Measurements from ENCODE around the gene FA2H. TPM values are rescaled to one million over a fixed set of nuclear protein-coding genes. Genes with fewer than 3 reads are reported as not detected.

Gene FA2H
- total RNA-seq, 1 donor from 2014 or later, result not detected

DNA sequence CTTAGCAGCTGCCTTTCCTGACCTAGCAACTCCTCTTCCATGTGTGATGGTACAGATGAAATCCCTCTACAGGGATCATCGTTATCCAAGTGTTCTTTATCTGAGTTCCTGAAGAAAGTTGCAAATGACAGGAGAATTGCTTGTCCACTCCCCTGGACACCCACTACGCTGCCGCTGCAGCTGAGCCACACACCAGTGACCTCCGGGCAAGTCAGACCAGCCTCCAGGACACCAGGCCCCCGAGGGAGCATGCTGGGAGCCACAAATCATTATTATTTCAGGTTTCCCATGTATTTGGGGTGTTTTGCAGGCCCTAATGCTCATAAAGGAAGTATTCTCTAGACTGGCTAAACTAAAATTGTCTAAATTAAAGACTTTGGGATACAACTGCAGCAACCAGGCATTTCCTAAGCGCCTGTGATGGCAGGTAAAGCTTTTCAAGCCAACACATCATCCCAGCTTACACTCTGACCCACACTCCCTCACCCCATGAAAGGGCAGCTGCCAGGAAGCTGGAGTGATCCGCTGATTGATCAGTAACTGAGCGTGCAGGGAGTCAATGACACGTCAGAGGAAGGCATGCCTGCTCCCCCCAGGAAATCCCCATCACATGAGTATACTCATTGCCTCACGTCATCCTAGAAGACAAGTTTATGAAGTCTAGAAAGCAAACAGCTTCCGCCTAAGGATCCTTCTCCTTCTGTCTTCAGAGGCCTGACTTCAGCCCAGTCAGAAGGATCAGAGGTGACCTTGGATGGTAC is 14.4 kb downstream of the FA2H start:
- Mint-ChIP-seq H3K4me3 (ENCODE audit: unreplicated experiment) (no peak overlapping the region), H3K27ac (ENCODE audit: unreplicated experiment) (no peak overlapping the region), H3K36me3 (ENCODE audit: unreplicated experiment) (no peaks in the 10 kb centered on the region), H3K9me3 (ENCODE audit: unreplicated experiment) (no peaks in the 10 kb centered on the region), H3K27me3 (ENCODE audit: unreplicated experiment) (peaks cover 30% of the 10 kb centered on the region), H3K4me1 (ENCODE audit: unreplicated experiment) (no peaks in the 10 kb centered on the region)
- TF ChIP-seq, protein P1, sequence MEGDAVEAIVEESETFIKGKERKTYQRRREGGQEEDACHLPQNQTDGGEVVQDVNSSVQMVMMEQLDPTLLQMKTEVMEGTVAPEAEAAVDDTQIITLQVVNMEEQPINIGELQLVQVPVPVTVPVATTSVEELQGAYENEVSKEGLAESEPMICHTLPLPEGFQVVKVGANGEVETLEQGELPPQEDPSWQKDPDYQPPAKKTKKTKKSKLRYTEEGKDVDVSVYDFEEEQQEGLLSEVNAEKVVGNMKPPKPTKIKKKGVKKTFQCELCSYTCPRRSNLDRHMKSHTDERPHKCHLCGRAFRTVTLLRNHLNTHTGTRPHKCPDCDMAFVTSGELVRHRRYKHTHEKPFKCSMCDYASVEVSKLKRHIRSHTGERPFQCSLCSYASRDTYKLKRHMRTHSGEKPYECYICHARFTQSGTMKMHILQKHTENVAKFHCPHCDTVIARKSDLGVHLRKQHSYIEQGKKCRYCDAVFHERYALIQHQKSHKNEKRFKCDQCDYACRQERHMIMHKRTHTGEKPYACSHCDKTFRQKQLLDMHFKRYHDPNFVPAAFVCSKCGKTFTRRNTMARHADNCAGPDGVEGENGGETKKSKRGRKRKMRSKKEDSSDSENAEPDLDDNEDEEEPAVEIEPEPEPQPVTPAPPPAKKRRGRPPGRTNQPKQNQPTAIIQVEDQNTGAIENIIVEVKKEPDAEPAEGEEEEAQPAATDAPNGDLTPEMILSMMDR (IDR thresholded peaks at IDR 0.05), result no peak
- no peak for DNase-seq (ENCODE audit: extremely low spot score, unreplicated experiment)

DNA sequence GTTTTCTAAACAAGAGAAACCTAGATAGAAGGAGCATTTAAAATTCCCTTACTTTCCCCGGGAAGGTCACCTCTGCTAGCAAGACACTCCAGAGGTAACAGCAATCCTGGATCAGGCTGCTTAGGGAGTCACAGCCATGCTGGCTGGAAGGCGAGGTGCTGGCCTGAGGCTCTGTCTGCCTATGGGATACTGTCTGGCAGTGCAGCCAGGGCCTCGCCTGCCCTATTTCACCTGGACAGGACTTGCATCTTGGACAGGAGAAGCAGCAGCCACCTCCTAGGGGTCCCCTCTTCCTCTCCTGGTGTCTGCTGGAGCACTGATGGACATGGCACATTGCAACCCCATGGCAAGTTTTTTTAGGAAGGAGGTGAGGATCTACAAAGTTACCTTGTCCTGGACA is 15.1 kb downstream of the FA2H start:
- TF ChIP-seq, protein P1 (IDR thresholded peaks at IDR 0.05), result no peak
- peaks cover 30% of the 10 kb centered on the region for H3K27me3 Mint-ChIP-seq (ENCODE audit: unreplicated experiment)
- no peak for DNase-seq (ENCODE audit: extremely low spot score, unreplicated experiment)
- no peaks in the 10 kb centered on the region for H3K4me1 Mint-ChIP-seq (ENCODE audit: unreplicated experiment)
- no peak overlapping the region for H3K4me3 Mint-ChIP-seq (ENCODE audit: unreplicated experiment)
- H3K9me3 Mint-ChIP-seq (ENCODE audit: unreplicated experiment), result no peaks in the 10 kb centered on the region
- H3K36me3 Mint-ChIP-seq (ENCODE audit: unreplicated experiment), result no peaks in the 10 kb centered on the region
- H3K27ac Mint-ChIP-seq (ENCODE audit: unreplicated experiment), result no peak overlapping the region

DNA sequence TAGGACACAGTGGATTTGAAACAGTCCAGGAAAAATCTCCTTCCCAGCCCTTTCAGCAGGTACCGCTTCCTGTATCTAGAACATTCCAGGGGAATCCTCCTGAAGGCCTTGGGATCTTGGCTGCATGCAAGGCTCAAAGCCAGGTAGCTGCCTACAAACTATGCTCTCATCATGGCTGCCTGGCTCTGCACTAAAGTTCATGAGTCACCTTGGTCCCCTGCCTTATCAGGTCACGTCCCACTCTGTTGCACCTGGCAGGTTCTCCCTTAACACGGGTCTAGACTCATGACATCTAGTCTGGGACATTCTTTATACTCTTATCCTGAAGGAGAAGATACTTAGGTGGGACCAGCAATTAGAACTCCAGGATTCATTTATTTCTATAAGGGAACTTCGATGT is 15.8 kb downstream of the FA2H start:
- TF ChIP-seq, protein P1 (IDR thresholded peaks at IDR 0.05), result no peak
- peaks cover 30% of the 10 kb centered on the region for H3K27me3 Mint-ChIP-seq (ENCODE audit: unreplicated experiment)
- no peaks in the 10 kb centered on the region for H3K9me3 Mint-ChIP-seq (ENCODE audit: unreplicated experiment)
- no peaks in the 10 kb centered on the region for H3K4me1 Mint-ChIP-seq (ENCODE audit: unreplicated experiment)
- no peak overlapping the region for H3K4me3 Mint-ChIP-seq (ENCODE audit: unreplicated experiment)
- H3K36me3 Mint-ChIP-seq (ENCODE audit: unreplicated experiment), result no peaks in the 10 kb centered on the region
- no peak overlapping the region for H3K27ac Mint-ChIP-seq (ENCODE audit: unreplicated experiment)
- no peak for DNase-seq (ENCODE audit: extremely low spot score, unreplicated experiment)

DNA sequence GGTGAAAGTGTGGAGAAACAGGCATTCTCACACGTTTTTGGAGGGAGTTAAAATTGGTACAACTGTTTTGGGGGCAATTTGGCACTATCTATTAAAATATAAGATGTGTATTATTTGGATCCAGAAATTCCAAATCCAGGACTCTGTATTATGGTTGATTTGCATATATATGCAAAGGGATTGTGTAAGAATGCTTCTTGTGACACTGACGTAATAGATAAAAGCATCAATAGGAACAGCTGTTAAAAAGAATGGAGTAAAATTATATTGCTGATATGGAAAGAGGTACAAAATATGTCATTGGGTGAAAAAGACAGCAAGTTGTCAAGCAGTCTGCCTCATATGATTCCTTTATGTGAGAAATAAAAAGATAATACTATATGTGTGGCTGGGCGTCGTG is 17.3 kb downstream of the FA2H start:
- Mint-ChIP-seq H3K27ac (ENCODE audit: unreplicated experiment) (no peak overlapping the region), H3K4me3 (ENCODE audit: unreplicated experiment) (no peak overlapping the region), H3K36me3 (ENCODE audit: unreplicated experiment) (no peaks in the 10 kb centered on the region), H3K4me1 (ENCODE audit: unreplicated experiment) (no peaks in the 10 kb centered on the region), H3K9me3 (ENCODE audit: unreplicated experiment) (no peaks in the 10 kb centered on the region), H3K27me3 (ENCODE audit: unreplicated experiment) (peaks cover 34% of the 10 kb centered on the region)
- no peak for DNase-seq (ENCODE audit: extremely low spot score, unreplicated experiment)
- TF ChIP-seq, protein P1 (IDR thresholded peaks at IDR 0.05), result no peak

DNA sequence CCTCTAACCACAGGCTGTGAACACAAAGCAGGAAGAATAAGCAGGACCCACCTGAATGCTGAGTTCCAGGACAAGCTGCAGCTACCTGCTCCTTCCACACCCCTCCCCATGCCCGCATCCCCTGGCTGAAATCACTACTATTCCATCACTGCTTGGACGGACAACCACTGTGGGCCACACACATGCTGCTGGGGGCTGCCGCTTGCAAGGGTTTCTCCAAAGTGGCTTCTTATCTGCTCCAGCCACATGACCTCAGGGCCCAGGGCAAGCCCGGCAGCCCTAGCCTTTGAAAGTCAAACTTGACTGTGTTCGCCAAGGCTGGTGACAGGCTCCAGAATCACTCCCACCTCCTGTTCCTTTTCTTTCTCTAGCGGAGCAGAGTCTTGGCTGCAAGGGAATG is 18.4 kb downstream of the FA2H start:
- no peak overlapping the region for H3K27ac Mint-ChIP-seq (ENCODE audit: unreplicated experiment)
- TF ChIP-seq, protein P1 (IDR thresholded peaks at IDR 0.05), result no peak
- H3K4me1 Mint-ChIP-seq (ENCODE audit: unreplicated experiment), result no peaks in the 10 kb centered on the region
- H3K9me3 Mint-ChIP-seq (ENCODE audit: unreplicated experiment), result no peaks in the 10 kb centered on the region
- H3K4me3 Mint-ChIP-seq (ENCODE audit: unreplicated experiment), result no peak overlapping the region
- no peaks in the 10 kb centered on the region for H3K36me3 Mint-ChIP-seq (ENCODE audit: unreplicated experiment)
- no peak for DNase-seq (ENCODE audit: extremely low spot score, unreplicated experiment)
- peaks cover 38% of the 10 kb centered on the region for H3K27me3 Mint-ChIP-seq (ENCODE audit: unreplicated experiment)

Data from osteocyte (in vitro differentiated cells).